ENCODE measurements around the gene MRM2.
A peak's percentile ranks its signal among the peaks of the same experiment; 100 is the strongest.

- peak; percentile 85 for TF ChIP-seq CTCF (conservative IDR thresholded peaks at IDR 0.05)
- no peak for TF ChIP-seq ZFX (IDR thresholded peaks at IDR 0.05)
Measured at GRCh38 chr7:2247141-2247995, 5.4 kb upstream of the MRM2 start.

All from C4-2B (cell line).